ENCODE results near the gene DMC1. TPM values are rescaled to one million over a fixed set of nuclear protein-coding genes. Genes with fewer than 3 reads are reported as not detected.

The DMC1 gene
- total and polyA plus RNA-seq, 10 of the 15 experiments (the other 5 are each of a cell fraction or from before 2014, with no cell fraction given), result 1.0 to 21.0 (median 4.5) TPM

- Histone ChIP-seq H3K4me2 (ENCODE audit: control insufficient read depth, insufficient read depth) (no peak overlapping the region), H3K79me2 (ENCODE audit: control insufficient read depth, insufficient read depth, low read length) (peaks cover 6% of the 10 kb centered on the region), H4K20me1 (ENCODE audit: control insufficient read depth, insufficient read depth) (peaks cover 6% of the 10 kb centered on the region; the same call in 1 of the 2 replicates), H3K36me3 (ENCODE audit: control insufficient read depth in 2 of 2, insufficient read depth in 2 of 2, low read length in 1 of 2) (peaks cover 29 to 70% of the 10 kb centered on the region in 2 experiments), H3K9ac (ENCODE audit: control insufficient read depth, insufficient read depth, low read length) (no peak overlapping the region), H3K4me3 (no peak overlapping the region), H3K9me3 (replicated peaks; ENCODE audit: control insufficient read depth, insufficient read depth, low read length) (no peaks in the 10 kb centered on the region), H3K27ac (ENCODE audit: control insufficient read depth, insufficient read depth) (no peak overlapping the region), H3K4me1 (ENCODE audit: control insufficient read depth, insufficient read depth, low read length) (no peaks in the 10 kb centered on the region), H3K27me3 (replicated peaks in 1 of 2; ENCODE audit: control insufficient read depth in 2 of 2, insufficient read depth in 2 of 2, low read length in 1 of 2) (no peaks in the 10 kb centered on the region), H2AFZ (ENCODE audit: control insufficient read depth, low read depth, low read length) (no peak overlapping the region)
- in situ Hi-C loops (cut with MboI), result no loop called here
- POLR2A ChIA-PET, result interaction anchor here (0.7 to 1.3 kb wide), 2 partner anchors 14 to 16 kb away, joined by 3 read pairs; no protein-coding TSS in a partner anchor
- FAIRE-seq (no peak), ATAC-seq (no peak), DNase-seq (ENCODE audit: low read depth, low spot score) (no peak)
- CTCF ChIA-PET, result interaction anchor here (1.9 kb wide), 1 partner anchor 18 kb away, joined by 5 read pairs; no protein-coding TSS in a partner anchor
- BruUV-seq (replicated peaks), result no TSS peak
- RAD21 ChIA-PET (ENCODE audit: unreplicated experiment), result no interaction called here
- WGBS (ENCODE audit: insufficient coverage, insufficient replicate concordance, low lambda C conversion rate, missing lambda C conversion rate), result 97% methylated on average over 5 of the region's 5 CpGs
- intact Hi-C loops (cut with micrococcal nuclease; ENCODE audit: unreplicated experiment), result no loop called here
- SMC1A ChIA-PET (ENCODE audit: uncharacterized antibody, unreplicated experiment), result interaction anchor here (0.8 to 1.8 kb wide), 4 partner anchors 10 to 90 kb away, joined by 3 to 6 read pairs (median 4); no protein-coding TSS in a partner anchor
- no peak for TF ChIP-seq SKIL (IDR thresholded peaks at IDR 0.05; ENCODE audit: low read depth, poor library complexity, severe bottlenecking)
- no peak for TF ChIP-seq NFIC (IDR thresholded peaks at IDR 0.05; ENCODE audit: low read depth, low read length)
- TF ChIP-seq ZBTB33 (IDR thresholded peaks at IDR 0.05), result no peak
- TF ChIP-seq RELA (IDR thresholded peaks at IDR 0.05; ENCODE audit: borderline replicate concordance, partially characterized antibody), result no peak
- TF ChIP-seq RBBP5 (conservative IDR thresholded peaks at IDR 0.05), result no peak
- no peak for TF ChIP-seq TARDBP (IDR thresholded peaks at IDR 0.05; ENCODE audit: borderline replicate concordance)
- no peak for TF ChIP-seq PRDM15 (CRISPR knock-in tag; IDR thresholded peaks at IDR 0.05)
- no peak for TF ChIP-seq SMAD1 (IDR thresholded peaks at IDR 0.05; ENCODE audit: low read depth, partially characterized antibody)
- TF ChIP-seq IRF4 (IDR thresholded peaks at IDR 0.05; ENCODE audit: low read depth, low read length), result no peak
- TF ChIP-seq RFX5 (IDR thresholded peaks at IDR 0.05; ENCODE audit: low read depth, low read length), result no peak
- TF ChIP-seq NR2C1 (IDR thresholded peaks at IDR 0.05), result no peak
- TF ChIP-seq KAT2A (conservative IDR thresholded peaks at IDR 0.05; ENCODE audit: control insufficient read depth, low read depth, low read length), result no peak
- no peak for TF ChIP-seq FOS (IDR thresholded peaks at IDR 0.05; ENCODE audit: borderline replicate concordance, extremely low read depth, insufficient read length)
- no peak for TF ChIP-seq ETV6 (conservative IDR thresholded peaks at IDR 0.05 in 1 of 2, IDR thresholded peaks at IDR 0.05 in 1 of 2; ENCODE audit: borderline replicate concordance in 1 of 2, low read depth in 1 of 2)
- TF ChIP-seq SPI1 (IDR thresholded peaks at IDR 0.05; ENCODE audit: borderline replicate concordance, insufficient read depth, low read depth, low read length), result no peak
Measured at GRCh38 chr22:38491707-38492348, 78.2 kb downstream of the DMC1 start.

All from GM12878 (cell line).